ENCODE measurements around the gene STAB2. TPM values are rescaled to one million over a fixed set of nuclear protein-coding genes. Genes with fewer than 3 reads are reported as not detected.

STAB2 gene
- total and polyA plus RNA-seq, 2 of the 4 experiments (the other 2 are of a cell fraction), result not detected

DNA sequence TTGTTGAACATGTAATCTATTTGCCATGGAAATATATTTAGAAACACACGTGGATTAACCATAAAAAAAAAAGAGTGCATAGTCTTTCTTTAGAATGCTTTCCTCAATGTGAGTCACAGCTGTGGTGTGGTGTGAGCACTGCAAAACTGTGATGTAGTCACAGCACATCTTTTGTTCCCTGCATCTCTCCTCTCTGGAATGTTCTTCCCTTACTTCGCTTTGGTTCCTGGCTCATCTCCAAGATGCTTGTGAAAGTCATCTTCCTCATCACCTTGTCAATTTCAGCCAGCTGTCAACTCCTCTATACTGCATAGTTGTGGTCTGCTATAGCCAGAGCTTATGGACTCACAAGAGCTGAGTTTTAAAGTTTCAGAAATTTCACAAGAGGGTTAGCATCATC, 60.2 kb downstream of the STAB2 start:
- H3K56ac ChIP-seq (ENCODE audit: extremely low read depth, insufficient read depth, low read length), result no peak overlapping the region
- H3K18ac ChIP-seq (ENCODE audit: low read depth, low read length), result no peak overlapping the region
- in situ Hi-C loops (cut with MboI; ENCODE audit: low sequenced_read_pairs), result no loop called here
- no peak overlapping the region for H3K4me3 ChIP-seq (ENCODE audit: insufficient read depth, low read depth, low read length)
- ChIA-PET POLR2A (ENCODE audit: unreplicated experiment) (no interaction called here), CTCF (interaction anchor here (0.6 kb wide), 1 partner anchor 33 kb away, joined by 6 read pairs; no protein-coding TSS in a partner anchor)
- no peak overlapping the region for H4K8ac ChIP-seq (ENCODE audit: low read depth in 2 of 2, low read length in 2 of 2)
- no peak overlapping the region for H2BK20ac ChIP-seq (ENCODE audit: low read depth, low read length)
- no peak overlapping the region for H4K91ac ChIP-seq (ENCODE audit: insufficient read depth, low read depth, low read length)
- TF ChIP-seq CHD1 (IDR thresholded peaks at IDR 0.05; ENCODE audit: low read depth, low read length) (no peak), MAZ (IDR thresholded peaks at IDR 0.05; ENCODE audit: borderline replicate concordance, low read depth, low read length) (no peak), FOS (IDR thresholded peaks at IDR 0.05; ENCODE audit: low read depth, low read length) (no peak), POLR2A (IDR thresholded peaks at IDR 0.05; ENCODE audit: low read depth, low read length) (no peak), ELK1 (IDR thresholded peaks at IDR 0.05; ENCODE audit: borderline replicate concordance, low read depth, low read length) (no peak), MAFK (IDR thresholded peaks at IDR 0.05; ENCODE audit: low read depth, low read length) (no peak), RAD21 (IDR thresholded peaks at IDR 0.05; ENCODE audit: low read length) (no peak), MXI1 (IDR thresholded peaks at IDR 0.05; ENCODE audit: borderline replicate concordance, low read depth, low read length) (no peak), SMC3 (IDR thresholded peaks at IDR 0.05; ENCODE audit: low read depth, low read length) (no peak), CEBPB (IDR thresholded peaks at IDR 0.05; ENCODE audit: low read depth, low read length) (no peak), RFX5 (IDR thresholded peaks at IDR 0.05; ENCODE audit: low read depth, low read length) (no peak), NFE2L2 (IDR thresholded peaks at IDR 0.05; ENCODE audit: low read depth, low read length) (no peak), RCOR1 (IDR thresholded peaks at IDR 0.05; ENCODE audit: insufficient replicate concordance, low read length) (no peak), BHLHE40 (IDR thresholded peaks at IDR 0.05; ENCODE audit: low read depth, low read length) (no peak)
- TF ChIP-seq, protein P1, sequence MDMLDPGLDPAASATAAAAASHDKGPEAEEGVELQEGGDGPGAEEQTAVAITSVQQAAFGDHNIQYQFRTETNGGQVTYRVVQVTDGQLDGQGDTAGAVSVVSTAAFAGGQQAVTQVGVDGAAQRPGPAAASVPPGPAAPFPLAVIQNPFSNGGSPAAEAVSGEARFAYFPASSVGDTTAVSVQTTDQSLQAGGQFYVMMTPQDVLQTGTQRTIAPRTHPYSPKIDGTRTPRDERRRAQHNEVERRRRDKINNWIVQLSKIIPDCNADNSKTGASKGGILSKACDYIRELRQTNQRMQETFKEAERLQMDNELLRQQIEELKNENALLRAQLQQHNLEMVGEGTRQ (IDR thresholded peaks at IDR 0.05; ENCODE audit: low read depth, low read length), result no peak
- TF ChIP-seq, protein P2, sequence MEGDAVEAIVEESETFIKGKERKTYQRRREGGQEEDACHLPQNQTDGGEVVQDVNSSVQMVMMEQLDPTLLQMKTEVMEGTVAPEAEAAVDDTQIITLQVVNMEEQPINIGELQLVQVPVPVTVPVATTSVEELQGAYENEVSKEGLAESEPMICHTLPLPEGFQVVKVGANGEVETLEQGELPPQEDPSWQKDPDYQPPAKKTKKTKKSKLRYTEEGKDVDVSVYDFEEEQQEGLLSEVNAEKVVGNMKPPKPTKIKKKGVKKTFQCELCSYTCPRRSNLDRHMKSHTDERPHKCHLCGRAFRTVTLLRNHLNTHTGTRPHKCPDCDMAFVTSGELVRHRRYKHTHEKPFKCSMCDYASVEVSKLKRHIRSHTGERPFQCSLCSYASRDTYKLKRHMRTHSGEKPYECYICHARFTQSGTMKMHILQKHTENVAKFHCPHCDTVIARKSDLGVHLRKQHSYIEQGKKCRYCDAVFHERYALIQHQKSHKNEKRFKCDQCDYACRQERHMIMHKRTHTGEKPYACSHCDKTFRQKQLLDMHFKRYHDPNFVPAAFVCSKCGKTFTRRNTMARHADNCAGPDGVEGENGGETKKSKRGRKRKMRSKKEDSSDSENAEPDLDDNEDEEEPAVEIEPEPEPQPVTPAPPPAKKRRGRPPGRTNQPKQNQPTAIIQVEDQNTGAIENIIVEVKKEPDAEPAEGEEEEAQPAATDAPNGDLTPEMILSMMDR (conservative IDR thresholded peaks at IDR 0.05; ENCODE audit: low read depth, low read length), result no peak
- peaks cover 1% of the 10 kb centered on the region; the same call in 1 of the 2 replicates for H3K27me3 ChIP-seq (ENCODE audit: control insufficient read depth, insufficient read depth, low read length)
- H2AK5ac ChIP-seq (ENCODE audit: low read depth, low read length), result no peak overlapping the region
- no peak overlapping the region for H3K14ac ChIP-seq (replicated peaks; ENCODE audit: low read depth, low read length)
- no peak overlapping the region for H2AK9ac ChIP-seq (replicated peaks; ENCODE audit: low read depth, low read length, poor library complexity)
- intact Hi-C loops (cut with micrococcal nuclease), result no loop called here
- H2BK120ac ChIP-seq (ENCODE audit: low read depth, low read length), result no peak overlapping the region
- H3K9ac ChIP-seq (ENCODE audit: low read depth, low read length), result no peak overlapping the region
- no peaks in the 10 kb centered on the region for H4K20me1 ChIP-seq (ENCODE audit: insufficient read depth, low read length)
- H4K5ac ChIP-seq (ENCODE audit: low read depth, low read length), result no peak overlapping the region
- no peak overlapping the region for H2AFZ ChIP-seq (replicated peaks; ENCODE audit: low read length, poor library complexity)
- H3K79me1 ChIP-seq (ENCODE audit: low read depth in 1 of 2, low read length in 2 of 2), result no peaks in the 10 kb centered on the region
- no peak overlapping the region for H3K4ac ChIP-seq (ENCODE audit: low read depth, low read length)
- no peaks in the 10 kb centered on the region for H3K9me3 ChIP-seq (ENCODE audit: control insufficient read depth, insufficient read depth, low read length)
- dilution Hi-C loops (cut with HindIII; ENCODE audit: low sequenced_read_pairs, unreplicated experiment), result no loop called here
- no peak overlapping the region for H2BK15ac ChIP-seq (ENCODE audit: low read depth, low read length)
- no peak overlapping the region for H3K27ac ChIP-seq (ENCODE audit: insufficient read depth, low read length)
- H3K23ac ChIP-seq (ENCODE audit: low read depth, low read length), result no peak overlapping the region
- WGBS, 2 experiments (ENCODE audit: extremely low coverage in 2 of 2, insufficient read length in 1 of 2), result no CpG with 5 or more reads among the region's 2 CpGs
- H3K9me1 ChIP-seq (ENCODE audit: insufficient read depth, low read length), result no peaks in the 10 kb centered on the region
- H3K4me2 ChIP-seq (ENCODE audit: low read depth, low read length), result no peak overlapping the region
- BruUV-seq (replicated peaks), result no TSS peak
- no peaks in the 10 kb centered on the region for H3K36me3 ChIP-seq (ENCODE audit: control insufficient read depth, insufficient read depth, low read length)
- peak; percentile 42; the same call in 1 of the 2 replicates for ATAC-seq (ENCODE audit: low read depth)
- no peaks in the 10 kb centered on the region for H3K4me1 ChIP-seq (ENCODE audit: control insufficient read depth, insufficient read depth, low read length)
- no peak overlapping the region for H2BK5ac ChIP-seq (ENCODE audit: low read depth, low read length, poor library complexity, severe bottlenecking)
- peak; percentile 59 for DNase-seq
